ENCODE measurements around the gene C16orf92. TPM values are rescaled to one million over a fixed set of nuclear protein-coding genes. Genes with fewer than 3 reads are reported as not detected.

C16orf92 gene
- polyA plus RNA-seq, 10 donors: not detected

DNA sequence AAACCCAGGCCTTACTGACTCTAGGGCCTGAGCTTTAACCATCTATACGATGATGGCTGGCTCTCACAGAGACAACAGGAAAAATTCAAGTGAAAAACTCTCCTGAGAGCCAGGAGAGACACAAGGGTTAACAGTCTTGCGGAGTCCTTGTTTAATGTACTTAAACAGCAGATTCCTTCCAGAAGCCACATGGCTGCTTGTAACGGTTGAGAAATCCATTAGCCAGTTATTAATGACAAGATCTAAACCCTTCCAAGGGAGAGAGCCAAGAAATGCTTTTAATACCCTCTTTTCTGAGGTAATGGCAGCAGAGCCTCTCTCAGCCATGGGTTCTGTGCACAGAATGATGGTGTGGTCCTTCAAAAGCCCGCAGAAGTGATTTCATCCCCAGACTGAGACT, 37.3 kb downstream of the C16orf92 start:
- DNase-seq: no peak

DNA sequence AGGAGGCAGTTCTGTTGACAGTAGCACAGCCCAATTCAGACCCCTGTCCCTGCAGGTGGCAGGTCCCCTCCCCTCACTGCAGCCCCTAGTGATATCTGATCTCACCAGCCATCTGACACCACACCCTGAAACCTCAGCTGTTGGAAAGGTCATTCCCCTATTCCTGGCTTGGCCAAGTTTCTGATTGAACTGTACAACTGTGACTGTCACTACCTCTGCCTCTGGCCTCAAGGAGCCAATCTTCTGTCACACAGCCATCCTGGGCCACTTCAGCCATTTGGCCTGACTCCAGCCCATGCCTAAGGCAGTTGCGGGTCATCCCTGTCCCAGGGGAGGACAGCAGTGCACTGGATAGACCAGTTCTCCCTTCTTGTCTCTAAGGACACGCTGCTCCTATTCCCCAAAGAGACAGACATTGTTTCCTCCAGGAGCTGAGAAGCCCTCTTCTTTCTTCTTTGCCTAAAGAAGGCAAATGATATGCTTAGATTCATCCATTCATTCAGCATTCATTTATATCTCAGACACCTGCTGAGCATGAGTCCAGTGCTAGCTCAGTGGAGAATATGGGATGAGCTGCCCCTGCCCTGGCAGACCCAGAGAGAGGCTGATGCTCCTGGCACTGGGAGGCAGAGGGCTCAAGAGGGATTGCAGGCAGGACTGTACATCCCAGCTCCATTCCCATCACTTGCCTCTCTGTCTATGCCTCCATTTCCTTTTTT, 38.0 kb downstream of the C16orf92 start:
- DNase-seq: peak; percentile 68 to 82 (median 68)

DNA sequence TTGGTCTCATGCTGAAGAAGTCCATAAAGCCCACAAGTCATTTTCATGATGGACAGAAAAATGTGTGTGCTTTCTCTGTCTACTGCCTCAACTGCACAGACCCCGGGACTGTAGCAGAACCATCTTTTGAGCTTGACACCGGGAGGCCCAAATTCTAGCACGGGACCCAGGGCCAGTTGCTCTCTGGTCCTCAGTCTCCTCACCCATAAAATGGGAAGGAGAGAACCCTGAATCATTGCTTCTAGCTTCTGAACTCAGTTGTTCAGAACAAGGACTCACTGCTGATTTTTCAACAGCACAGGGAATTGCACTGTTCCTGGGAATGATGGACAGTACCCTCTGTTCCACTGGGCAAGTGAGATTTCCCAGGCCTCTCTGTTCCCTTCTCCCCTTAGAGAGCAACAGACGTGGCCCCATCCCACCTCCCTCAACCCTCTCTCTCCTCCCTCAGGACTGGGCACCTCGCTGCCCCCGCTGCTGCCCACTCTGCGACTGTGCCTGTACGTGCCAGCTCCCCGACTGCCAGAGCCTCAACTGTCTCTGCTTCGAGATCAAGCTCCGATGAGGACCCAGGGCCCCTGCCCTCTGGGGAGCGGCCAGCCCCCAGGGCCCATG, 40.4 kb downstream of the C16orf92 start:
- peak in 1 of 3 donors; percentile 26 for DNase-seq

DNA sequence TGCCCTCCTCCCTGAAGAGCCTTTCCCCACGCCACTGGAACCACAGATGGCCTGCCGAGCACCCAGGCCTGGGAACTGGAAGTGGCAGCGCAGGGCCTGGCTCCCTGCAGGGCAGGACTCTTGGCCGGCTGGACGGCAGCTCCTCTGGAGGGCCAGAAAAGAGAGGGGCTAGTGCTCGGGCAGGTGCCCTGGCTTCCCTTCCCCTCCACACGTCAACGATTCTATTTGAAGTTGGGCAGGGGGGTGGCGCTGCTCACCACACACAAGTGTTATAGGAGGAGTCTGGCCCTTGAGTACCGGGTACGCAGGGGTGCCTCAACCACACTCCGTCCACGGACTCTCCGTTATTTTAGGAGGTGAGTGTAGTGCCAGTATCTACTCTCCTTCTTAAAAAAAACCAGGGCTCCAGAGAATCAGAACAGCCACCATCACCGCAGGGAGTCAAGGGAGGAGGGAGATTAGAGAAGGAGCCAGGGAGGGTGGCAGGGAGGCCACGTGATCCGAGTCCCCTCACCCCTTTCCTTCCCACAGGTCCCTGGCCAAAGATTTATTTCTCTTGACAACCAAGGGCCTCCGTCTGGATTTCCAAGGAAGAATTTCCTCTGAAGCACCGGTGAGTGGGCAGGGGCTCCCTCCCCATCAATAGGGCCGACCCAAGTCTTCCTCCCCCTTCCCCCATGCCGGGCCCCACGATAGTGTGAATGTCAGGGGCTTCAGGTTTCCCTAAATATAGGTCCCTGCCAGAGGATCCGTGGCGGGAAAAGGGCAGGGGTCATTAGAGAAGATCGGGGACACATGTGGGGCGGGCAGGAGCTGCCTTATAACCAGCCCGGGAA, 41.1 kb downstream of the C16orf92 start:
- DNase-seq: peak; percentile 72 to 84 (median 76)

DNA sequence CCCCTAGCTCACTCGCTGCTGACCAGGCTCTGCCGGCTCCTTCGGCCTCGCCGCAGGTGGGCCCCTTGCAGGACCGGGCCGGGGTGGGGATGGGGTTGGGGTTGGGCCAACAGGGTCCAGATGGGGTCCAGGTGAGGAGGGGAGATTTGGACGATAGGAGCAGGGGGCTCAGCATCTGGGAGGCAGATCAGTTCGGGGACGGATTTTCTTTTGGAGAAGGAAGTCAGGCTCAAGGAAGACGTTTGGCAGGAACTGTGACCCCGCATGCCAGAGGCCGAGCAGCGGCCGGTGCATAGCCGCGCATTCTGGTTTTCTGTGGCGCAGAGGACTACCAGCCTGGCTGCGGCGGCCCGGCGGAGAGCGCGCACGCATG, 41.7 kb downstream of the C16orf92 start:
- no peak for DNase-seq

DNA sequence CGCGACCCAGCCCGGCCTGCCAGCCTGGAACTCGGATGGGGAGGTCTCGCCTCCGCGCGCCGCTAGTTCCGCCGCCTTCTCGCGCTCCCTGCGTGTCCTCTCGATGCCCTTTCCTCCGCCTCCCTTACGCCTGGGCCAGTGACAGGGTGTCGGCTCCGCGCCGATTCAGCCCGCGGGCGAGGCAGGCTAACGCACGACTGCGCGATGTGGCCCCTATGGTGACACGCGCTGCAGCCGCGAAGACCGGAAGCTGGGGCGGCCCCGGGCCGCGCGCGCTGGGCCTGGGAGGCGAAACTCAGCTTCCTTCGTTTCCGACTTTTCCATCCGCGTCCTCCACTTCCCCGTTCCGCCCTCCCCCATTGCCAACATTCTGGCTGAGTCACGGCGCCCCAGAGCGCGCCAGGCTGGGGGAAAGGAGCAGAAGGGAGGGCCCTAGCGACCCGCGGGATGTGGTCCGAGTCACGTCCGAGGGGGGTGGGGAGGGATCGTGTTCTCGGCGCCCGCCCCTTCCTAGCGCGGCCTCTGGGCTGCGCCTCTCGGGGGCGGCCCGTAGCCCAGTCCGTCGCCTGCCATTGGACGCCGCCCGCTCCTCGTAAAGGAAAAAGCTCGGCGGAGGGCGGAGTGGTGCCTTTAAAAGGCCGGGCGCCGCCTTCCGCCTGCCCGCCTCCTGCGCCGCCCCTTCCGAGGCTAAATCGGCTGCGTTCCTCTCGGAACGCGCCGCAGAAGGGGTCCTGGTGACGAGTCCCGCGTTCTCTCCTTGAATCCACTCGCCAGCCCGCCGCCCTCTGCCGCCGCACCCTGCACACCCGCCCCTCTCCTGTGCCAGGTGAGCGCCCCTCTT, 42.3 kb downstream of the C16orf92 start, which contains the start of gene ALDOA:
Gene ALDOA (plus strand): TSS at position 659 of the 841 bp plus-strand sequence. CDS start 1,138 bp downstream, outside the sequence.
- DNase-seq: peak; percentile 99 to 100 (median 99)

DNA sequence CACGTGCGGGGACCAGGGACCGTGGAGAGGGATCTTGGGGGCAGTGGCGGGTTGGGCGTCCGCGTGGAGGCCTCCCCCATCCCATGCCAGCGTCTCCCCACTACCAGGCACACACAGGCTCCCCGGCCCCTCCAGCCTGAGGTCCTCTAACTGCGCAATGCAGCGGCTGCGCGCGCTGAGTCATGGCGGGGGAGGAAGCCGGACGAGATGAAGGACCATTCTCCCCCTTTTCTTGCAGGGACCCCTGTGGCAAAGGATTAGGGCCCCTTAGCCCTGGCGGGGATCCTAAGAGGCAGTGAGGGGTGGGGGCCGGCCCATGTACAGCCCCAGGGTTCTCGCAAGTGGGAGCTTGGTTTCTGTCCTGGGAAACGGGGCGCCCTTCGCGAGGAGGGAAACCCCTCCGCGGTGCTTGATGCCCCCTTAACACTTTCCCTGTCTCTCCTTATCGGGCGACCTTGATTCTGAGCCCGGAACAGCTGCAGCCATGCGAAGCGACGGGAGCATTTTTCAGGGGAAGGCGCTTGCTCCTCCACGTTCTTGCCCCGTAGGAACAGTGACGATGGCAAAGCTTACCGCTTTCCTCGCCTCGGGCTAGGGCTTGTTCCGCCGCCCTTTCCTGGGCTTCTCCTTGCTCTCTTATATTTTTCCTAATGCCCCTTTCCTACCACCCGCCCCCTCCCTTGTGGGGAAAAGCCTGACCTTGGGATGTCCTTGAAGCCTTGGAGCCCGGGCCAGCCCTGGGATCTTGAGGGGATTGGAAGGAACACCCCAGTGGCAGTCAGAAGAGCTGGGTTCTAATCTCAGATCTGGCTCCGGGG, 43.2 kb downstream of the C16orf92 start:
- DNase-seq: peak in 1 of 3 donors; percentile 34

DNA sequence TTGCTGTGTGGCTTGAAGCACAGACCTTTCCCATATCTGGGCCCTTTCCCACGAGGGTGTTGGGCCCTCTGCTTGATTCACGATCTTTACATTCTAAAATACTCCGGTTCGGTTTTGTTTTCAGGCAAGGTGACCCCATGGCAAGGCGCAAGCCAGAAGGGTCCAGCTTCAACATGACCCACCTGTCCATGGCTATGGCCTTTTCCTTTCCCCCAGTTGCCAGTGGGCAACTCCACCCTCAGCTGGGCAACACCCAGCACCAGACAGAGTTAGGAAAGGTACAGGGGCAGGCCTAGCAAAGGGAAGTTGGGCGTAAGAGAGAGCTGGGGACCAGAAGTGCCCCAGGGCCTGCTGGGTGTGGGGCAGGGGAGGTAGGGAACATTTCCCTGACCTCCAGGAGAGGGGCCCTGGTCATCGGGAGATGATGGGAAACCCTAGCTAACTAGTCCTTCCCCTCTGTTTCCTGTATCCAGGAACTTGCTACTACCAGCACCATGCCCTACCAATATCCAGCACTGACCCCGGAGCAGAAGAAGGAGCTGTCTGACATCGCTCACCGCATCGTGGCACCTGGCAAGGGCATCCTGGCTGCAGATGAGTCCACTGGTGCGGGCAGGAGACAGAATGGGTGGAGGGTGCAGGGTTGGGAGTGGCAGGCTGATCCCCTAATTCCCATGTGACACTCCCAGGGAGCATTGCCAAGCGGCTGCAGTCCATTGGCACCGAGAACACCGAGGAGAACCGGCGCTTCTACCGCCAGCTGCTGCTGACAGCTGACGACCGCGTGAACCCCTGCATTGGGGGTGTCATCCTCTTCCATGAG, 44.0 kb downstream of the C16orf92 start:
- peak in 2 of 3 donors; percentile 40 to 47 for DNase-seq

DNA sequence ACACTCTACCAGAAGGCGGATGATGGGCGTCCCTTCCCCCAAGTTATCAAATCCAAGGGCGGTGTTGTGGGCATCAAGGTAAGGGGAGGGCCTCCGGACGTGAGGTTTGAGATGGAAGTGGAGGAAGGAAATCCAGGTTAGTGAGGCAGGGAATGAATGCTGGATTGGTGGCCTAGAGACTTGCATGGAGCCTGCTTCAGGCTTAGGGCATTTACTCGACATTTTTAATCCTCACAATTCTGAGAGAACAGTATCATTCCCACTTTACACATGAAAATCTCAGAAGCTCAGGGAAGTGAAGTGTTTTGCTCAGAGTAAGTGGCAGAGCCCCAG, 44.6 kb downstream of the C16orf92 start:
- no peak for DNase-seq

DNA sequence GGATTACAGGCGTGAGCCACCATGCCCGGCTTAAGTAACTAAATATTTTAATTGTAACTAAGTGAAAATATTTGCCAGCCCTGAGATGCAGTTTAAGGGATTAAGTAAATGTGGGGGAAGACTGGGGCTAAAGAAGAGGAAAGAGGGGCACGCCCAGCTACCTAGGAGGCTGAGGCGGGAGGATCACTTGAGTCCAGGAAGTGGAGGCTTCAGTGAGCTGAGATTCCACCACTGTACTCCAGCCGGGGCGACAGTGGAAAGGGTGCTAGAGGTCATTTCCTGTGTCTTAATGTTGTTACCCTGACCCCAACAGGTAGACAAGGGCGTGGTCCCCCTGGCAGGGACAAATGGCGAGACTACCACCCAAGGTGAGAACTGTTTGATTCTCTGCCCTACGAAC, 45.3 kb downstream of the C16orf92 start:
- DNase-seq: no peak

DNA sequence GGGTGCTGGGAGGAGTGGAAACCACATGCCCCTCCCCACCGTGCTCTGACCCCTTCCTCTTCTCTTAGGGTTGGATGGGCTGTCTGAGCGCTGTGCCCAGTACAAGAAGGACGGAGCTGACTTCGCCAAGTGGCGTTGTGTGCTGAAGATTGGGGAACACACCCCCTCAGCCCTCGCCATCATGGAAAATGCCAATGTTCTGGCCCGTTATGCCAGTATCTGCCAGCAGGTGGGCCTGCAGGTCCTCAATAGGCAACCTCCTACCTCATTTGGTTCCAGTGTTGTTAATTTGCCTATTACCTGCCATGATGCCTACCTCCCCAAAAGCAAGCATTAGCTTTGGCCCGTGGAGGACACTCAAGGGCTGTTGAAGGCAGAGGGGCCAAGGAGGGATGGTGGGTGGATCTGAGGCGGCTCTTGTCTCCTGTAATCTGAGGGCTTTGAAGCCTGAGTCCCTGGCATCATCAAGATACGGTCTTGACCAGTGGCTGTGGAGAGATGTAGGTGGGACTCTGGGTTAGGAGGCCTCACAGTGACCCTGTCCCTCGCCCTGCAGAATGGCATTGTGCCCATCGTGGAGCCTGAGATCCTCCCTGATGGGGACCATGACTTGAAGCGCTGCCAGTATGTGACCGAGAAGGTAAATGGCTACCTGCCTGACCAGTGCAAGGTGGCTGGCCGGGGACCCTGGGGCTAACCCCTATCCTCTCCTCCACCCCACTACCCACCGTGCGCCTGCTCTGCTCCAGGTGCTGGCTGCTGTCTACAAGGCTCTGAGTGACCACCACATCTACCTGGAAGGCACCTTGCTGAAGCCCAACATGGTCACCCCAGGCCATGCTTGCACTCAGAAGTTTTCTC, 46.0 kb downstream of the C16orf92 start:
- no peak for DNase-seq

DNA sequence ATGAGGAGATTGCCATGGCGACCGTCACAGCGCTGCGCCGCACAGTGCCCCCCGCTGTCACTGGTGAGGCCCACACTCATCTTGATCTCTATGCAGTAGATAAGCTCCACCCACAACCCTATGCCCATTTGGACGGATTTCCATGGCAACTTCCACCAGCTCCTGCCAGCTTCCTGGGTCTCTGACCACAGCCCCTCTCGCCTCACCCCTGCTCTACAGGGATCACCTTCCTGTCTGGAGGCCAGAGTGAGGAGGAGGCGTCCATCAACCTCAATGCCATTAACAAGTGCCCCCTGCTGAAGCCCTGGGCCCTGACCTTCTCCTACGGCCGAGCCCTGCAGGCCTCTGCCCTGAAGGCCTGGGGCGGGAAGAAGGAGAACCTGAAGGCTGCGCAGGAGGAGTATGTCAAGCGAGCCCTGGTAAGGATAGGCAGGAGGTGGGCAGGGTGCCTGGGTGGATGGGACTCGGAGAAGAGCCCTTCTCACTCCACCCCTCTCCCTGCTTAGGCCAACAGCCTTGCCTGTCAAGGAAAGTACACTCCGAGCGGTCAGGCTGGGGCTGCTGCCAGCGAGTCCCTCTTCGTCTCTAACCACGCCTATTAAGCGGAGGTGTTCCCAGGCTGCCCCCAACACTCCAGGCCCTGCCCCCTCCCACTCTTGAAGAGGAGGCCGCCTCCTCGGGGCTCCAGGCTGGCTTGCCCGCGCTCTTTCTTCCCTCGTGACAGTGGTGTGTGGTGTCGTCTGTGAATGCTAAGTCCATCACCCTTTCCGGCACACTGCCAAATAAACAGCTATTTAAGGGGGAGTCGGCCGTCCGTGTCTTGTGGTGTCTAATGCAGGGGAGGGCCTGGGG, 46.8 kb downstream of the C16orf92 start:
- DNase-seq: peak in 1 of 3 donors; percentile 25

DNA sequence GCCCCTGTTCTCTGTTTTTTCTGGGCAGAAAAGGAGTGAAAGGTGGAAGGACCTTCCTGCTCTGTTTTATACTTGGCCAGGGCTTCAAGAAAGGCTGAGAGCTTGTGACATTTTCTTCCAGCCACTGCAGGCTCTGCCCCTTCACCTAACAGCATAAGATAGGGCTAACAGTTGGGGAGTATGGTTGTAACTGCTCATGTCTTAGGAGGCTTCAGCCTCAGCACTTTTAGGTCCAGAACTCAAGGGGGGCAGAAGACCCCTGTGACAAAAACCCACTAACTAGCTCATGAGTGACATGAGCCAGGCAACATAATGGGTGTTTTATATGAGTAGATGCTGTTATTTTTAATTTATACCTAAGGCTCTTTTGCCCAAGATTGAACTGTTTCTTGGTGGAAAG, 47.5 kb downstream of the C16orf92 start:
- no peak for DNase-seq
